Nephron progenitor cell (in vitro differentiated cells): Measurements from ENCODE around the gene TCTN3.
"Not testable (repeated sequence)": the region's sequence is repeated elsewhere in the genome, so short reads cannot be mapped to it uniquely, and the experiment has no call there.

Experiments
- DNase-seq: peaks from one replicate; pipeline ENCODE4 v3.0.0; 2021
- H3K27ac Mint-ChIP-seq: 2 replicates; pipeline ENCODE4 v1.8.0; 2021; ENCODE audit warnings: mild to moderate bottlenecking, moderate library complexity, mixed read lengths
- H3K27me3 Mint-ChIP-seq: 2 replicates; pipeline ENCODE4 v1.8.0; 2021; ENCODE audit warnings: mild to moderate bottlenecking, low read depth, mixed read lengths; ENCODE audit not compliant: poor library complexity
- H3K36me3 Mint-ChIP-seq: 2 replicates; pipeline ENCODE4 v1.8.0; 2021; ENCODE audit warnings: low read depth, mixed read lengths
- H3K4me1 Mint-ChIP-seq: 2 replicates; pipeline ENCODE4 v1.8.0; 2021; ENCODE audit warnings: mixed read lengths
- H3K4me3 Mint-ChIP-seq: 2 replicates; pipeline ENCODE4 v1.8.0; 2021; ENCODE audit warnings: mild to moderate bottlenecking, moderate library complexity, mixed read lengths
- H3K9me3 Mint-ChIP-seq: 2 replicates; pipeline ENCODE4 v1.8.0; 2021; ENCODE audit warnings: mild to moderate bottlenecking, moderate library complexity, mixed read lengths
- CTCF ChIP-seq: fragments of 200-600 bp; sonication (generic); IDR thresholded peaks from 2 replicates; pipeline ENCODE4 v1.5.0; 2021; ENCODE audit warnings: antibody characterized with exemption

Gene TCTN3

GRCh38 chr10:95674643-95675042, 19.1 kb downstream of the TCTN3 start:
- no peaks in the 10 kb centered on the region for H3K4me1 Mint-ChIP-seq

GRCh38 chr10:95672641-95673040, 21.1 kb downstream of the TCTN3 start:
- DNase-seq, H3K4me1 Mint-ChIP-seq, H3K27ac Mint-ChIP-seq, H3K27me3 Mint-ChIP-seq, H3K9me3 Mint-ChIP-seq, H3K4me3 Mint-ChIP-seq: not testable (repeated sequence)
- peaks cover 52% of the 10 kb centered on the region for H3K36me3 Mint-ChIP-seq

More at GRCh38 chr10:95674643-95675042, 19.1 kb downstream of the TCTN3 start:
- Mint-ChIP-seq H3K27ac (no peak overlapping the region), H3K9me3 (no peaks in the 10 kb centered on the region), H3K4me3 (no peak overlapping the region), H3K27me3 (no peaks in the 10 kb centered on the region), H3K36me3 (peaks cover 41% of the 10 kb centered on the region)
- DNase-seq: no peak
- TF ChIP-seq CTCF: no peak

GRCh38 chr10:95664543-95664942, 29.2 kb downstream of the TCTN3 start:
- no peaks in the 10 kb centered on the region for H3K27me3 Mint-ChIP-seq
- H3K4me1 Mint-ChIP-seq: peaks cover 6% of the 10 kb centered on the region
- H3K27ac Mint-ChIP-seq: no peak overlapping the region
- DNase-seq: no peak
- peaks cover 43% of the 10 kb centered on the region for H3K36me3 Mint-ChIP-seq
- TF ChIP-seq CTCF: no peak
- H3K4me3 Mint-ChIP-seq: no peak overlapping the region
- no peaks in the 10 kb centered on the region for H3K9me3 Mint-ChIP-seq

- no peak for TF ChIP-seq CTCF
- Mint-ChIP-seq H3K27ac (no peak overlapping the region), H3K4me3 (no peak overlapping the region), H3K36me3 (peaks cover 32% of the 10 kb centered on the region), H3K4me1 (peaks cover 6% of the 10 kb centered on the region), H3K27me3 (no peaks in the 10 kb centered on the region), H3K9me3 (no peaks in the 10 kb centered on the region)
- no peak for DNase-seq
These were observed 30.2 kb downstream of the TCTN3 start for GRCh38 chr10:95663496-95663895.

GRCh38 chr10:95661818-95662217, 31.9 kb downstream of the TCTN3 start:
- peak overlapping the region; percentile 35 for H3K27ac Mint-ChIP-seq
- no peaks in the 10 kb centered on the region for H3K27me3 Mint-ChIP-seq
- no peak for DNase-seq
- H3K4me3 Mint-ChIP-seq: no peak overlapping the region
- peaks cover 3% of the 10 kb centered on the region for H3K9me3 Mint-ChIP-seq
- TF ChIP-seq CTCF: no peak
- peaks cover 8% of the 10 kb centered on the region for H3K4me1 Mint-ChIP-seq
- peaks cover 19% of the 10 kb centered on the region for H3K36me3 Mint-ChIP-seq

GRCh38 chr10:95660283-95660682, 33.4 kb downstream of the TCTN3 start:
- Mint-ChIP-seq H3K4me3 (no peak overlapping the region), H3K4me1 (peaks cover 18% of the 10 kb centered on the region), H3K9me3 (peaks cover 3% of the 10 kb centered on the region), H3K36me3 (peaks cover 10% of the 10 kb centered on the region), H3K27me3 (no peaks in the 10 kb centered on the region), H3K27ac (no peak overlapping the region)
- DNase-seq: no peak
- no peak for TF ChIP-seq CTCF
